ENCODE data around the gene FAM20A.
"Not testable (repeated sequence)": the region's sequence is repeated elsewhere in the genome, so short reads cannot be mapped to it uniquely, and the experiment has no call there.

FAM20A gene

DNA sequence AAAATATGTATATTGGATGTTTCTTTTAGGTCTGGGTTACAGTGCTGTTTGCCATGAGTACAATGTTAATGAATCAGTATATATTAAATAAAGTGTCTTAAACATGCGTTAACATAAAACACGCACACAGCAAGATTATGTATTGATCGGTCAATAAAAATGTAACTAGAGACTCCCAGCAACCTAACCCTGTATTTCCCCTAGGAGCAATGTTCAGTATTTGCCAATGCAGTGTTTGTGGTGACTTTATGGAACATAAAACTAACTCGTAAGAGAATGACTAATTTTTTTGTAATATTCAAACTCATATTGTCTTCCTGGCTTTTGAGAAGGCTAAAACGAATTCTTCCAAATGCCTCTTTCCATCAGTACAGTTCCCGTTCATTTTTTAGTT lies 66.5 kb downstream of the FAM20A start:
- H3K4me3 Mint-ChIP-seq: no peak overlapping the region
- H3K9me3 Mint-ChIP-seq: no peaks in the 10 kb centered on the region
- DNase-seq (no peak), ATAC-seq (no peak)
- no peak overlapping the region for H3K27ac Mint-ChIP-seq
- no peaks in the 10 kb centered on the region for H3K27me3 Mint-ChIP-seq
- H3K4me1 Mint-ChIP-seq: peaks cover 6% of the 10 kb centered on the region

- DNase-seq (no peak), ATAC-seq (no peak)
- peak overlapping the region in 1 of 2 donors; percentile 55 for H3K27ac Mint-ChIP-seq
- H3K9me3 Mint-ChIP-seq: no peaks in the 10 kb centered on the region
- peaks cover 6% of the 10 kb centered on the region for H3K4me1 Mint-ChIP-seq
- H3K27me3 Mint-ChIP-seq: no peaks in the 10 kb centered on the region
- H3K4me3 Mint-ChIP-seq: no peak overlapping the region
Measured at GRCh38 chr17:68533887-68534694, 67.1 kb downstream of the FAM20A start.

- DNase-seq (no peak), ATAC-seq (no peak)
- Mint-ChIP-seq H3K27ac (no peak overlapping the region), H3K4me3 (no peak overlapping the region), H3K4me1 (peaks cover 6% of the 10 kb centered on the region), H3K9me3 (no peaks in the 10 kb centered on the region), H3K27me3 (no peaks in the 10 kb centered on the region)
Measured at GRCh38 chr17:68532826-68533225, 68.3 kb downstream of the FAM20A start.

GRCh38 chr17:68531252-68531651 lies 69.9 kb downstream of the FAM20A start:
- no peak for DNase-seq
- Mint-ChIP-seq H3K4me1 (peaks cover 6% of the 10 kb centered on the region), H3K9me3 (no peaks in the 10 kb centered on the region), H3K4me3 (no peak overlapping the region), H3K27ac (peak overlapping the region in 1 of 2 donors; percentile 67), H3K27me3 (no peaks in the 10 kb centered on the region)
- ATAC-seq: no peak

DNA sequence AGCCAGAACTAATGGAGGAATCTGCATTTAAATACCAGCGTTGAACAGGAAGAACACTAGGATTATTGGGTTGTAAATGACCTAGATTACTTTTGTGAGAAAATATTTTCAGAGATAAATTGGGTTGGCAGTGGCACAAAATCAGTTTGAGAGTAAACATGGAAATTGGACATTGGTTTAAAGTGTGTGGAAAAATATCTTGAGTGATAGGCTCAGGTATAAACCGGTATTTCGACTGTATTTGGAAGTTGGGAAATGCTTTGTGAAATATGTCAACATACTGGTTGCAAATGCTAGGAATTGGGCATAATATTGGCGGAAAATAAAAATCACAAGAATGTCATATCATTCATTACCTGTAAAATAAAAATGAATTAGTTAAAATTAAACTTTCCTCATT lies 73.9 kb downstream of the FAM20A start:
- no peaks in the 10 kb centered on the region for H3K27me3 Mint-ChIP-seq
- no peak for DNase-seq

GRCh38 chr17:68526548-68526947 lies 74.6 kb downstream of the FAM20A start:
- no peak for DNase-seq
- Mint-ChIP-seq H3K27ac (peak overlapping the region; percentile 23 to 84), H3K4me3 (no peak overlapping the region), H3K27me3 (no peaks in the 10 kb centered on the region), H3K9me3 (no peaks in the 10 kb centered on the region), H3K4me1 (peaks cover 9% of the 10 kb centered on the region)
- ATAC-seq: no peak

More for the DNA sequence above, 73.9 kb downstream of the FAM20A start:
- Mint-ChIP-seq H3K4me3 (no peak overlapping the region), H3K9me3 (no peaks in the 10 kb centered on the region), H3K4me1 (peaks cover 7% of the 10 kb centered on the region), H3K27ac (no peak overlapping the region)
- no peak for ATAC-seq

- no peak for ATAC-seq
- DNase-seq: no peak
- no peaks in the 10 kb centered on the region for H3K27me3 Mint-ChIP-seq
- H3K9me3 Mint-ChIP-seq: peaks cover 0 to 2% of the 10 kb centered on the region in 2 donors
- H3K27ac Mint-ChIP-seq: no peak overlapping the region
- H3K4me1 Mint-ChIP-seq: peaks cover 22% of the 10 kb centered on the region
- H3K4me3 Mint-ChIP-seq: no peak overlapping the region
Measured at GRCh38 chr17:68522266-68522665, 78.9 kb downstream of the FAM20A start.

DNA sequence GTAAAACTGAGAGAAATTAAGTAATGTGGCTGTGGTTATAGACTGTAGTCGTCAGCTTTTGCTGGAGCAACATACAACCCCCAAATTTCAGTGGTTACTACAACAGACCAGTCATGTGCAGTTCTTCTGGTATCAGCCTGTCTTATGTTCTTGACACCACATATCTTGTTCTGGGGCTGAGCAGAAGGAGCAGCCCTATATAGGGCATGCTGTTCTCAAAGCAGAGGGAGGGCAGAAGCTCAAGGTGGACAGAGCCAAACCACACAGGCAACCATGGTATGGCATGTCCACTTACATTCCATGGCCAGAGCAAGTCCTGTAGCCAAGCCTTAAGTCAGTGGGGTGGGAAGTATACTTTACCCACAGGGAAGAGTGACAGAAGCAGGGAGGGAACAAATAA lies 81.3 kb downstream of the FAM20A start:
- ATAC-seq: no peak
- peaks cover 0 to 5% of the 10 kb centered on the region in 2 donors for H3K9me3 Mint-ChIP-seq
- H3K27ac Mint-ChIP-seq: no peak overlapping the region
- no peak overlapping the region for H3K4me3 Mint-ChIP-seq
- H3K27me3 Mint-ChIP-seq: no peaks in the 10 kb centered on the region
- no peak for DNase-seq
- H3K4me1 Mint-ChIP-seq: peaks cover 37% of the 10 kb centered on the region

DNA sequence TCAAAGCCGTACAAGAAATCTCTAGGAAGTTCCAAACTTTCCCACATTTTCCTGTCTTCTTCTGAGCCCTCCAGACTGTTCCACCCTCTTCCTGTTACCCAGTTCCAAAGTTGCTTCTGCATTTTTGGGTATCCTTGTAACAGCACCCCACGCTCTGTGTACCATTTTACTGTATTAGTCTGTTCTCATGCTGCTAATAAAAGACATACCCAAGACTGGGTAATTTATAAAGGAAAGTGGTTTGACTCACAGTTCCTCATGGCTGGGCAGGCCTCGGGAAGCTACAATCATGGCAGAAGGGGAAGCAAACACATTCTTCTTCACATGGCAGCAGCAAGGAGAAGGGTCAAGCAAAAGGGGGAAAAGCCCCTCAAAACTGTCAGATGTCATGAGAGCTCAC lies 82.1 kb downstream of the FAM20A start:
- not testable (repeated sequence) for DNase-seq, H3K27ac Mint-ChIP-seq, H3K4me3 Mint-ChIP-seq, ATAC-seq, H3K27me3 Mint-ChIP-seq, H3K9me3 Mint-ChIP-seq
- H3K4me1 Mint-ChIP-seq: peaks cover 46% of the 10 kb centered on the region

GRCh38 chr17:68518063-68518815 lies 82.9 kb downstream of the FAM20A start:
- no peaks in the 10 kb centered on the region for H3K27me3 Mint-ChIP-seq
- H3K9me3 Mint-ChIP-seq: peaks cover 0 to 5% of the 10 kb centered on the region in 2 donors
- DNase-seq: no peak
- no peak overlapping the region for H3K4me3 Mint-ChIP-seq
- ATAC-seq: no peak
- no peak overlapping the region for H3K27ac Mint-ChIP-seq
- peaks cover 54% of the 10 kb centered on the region for H3K4me1 Mint-ChIP-seq

GRCh38 chr17:68517605-68518004 lies 83.6 kb downstream of the FAM20A start:
- ATAC-seq, H3K4me3 Mint-ChIP-seq, H3K9me3 Mint-ChIP-seq, DNase-seq, H3K27me3 Mint-ChIP-seq, H3K27ac Mint-ChIP-seq: not testable (repeated sequence)
- peaks cover 50% of the 10 kb centered on the region for H3K4me1 Mint-ChIP-seq

GRCh38 chr17:68516732-68517131 lies 84.4 kb downstream of the FAM20A start:
- no peak for ATAC-seq
- Mint-ChIP-seq H3K27ac (peak overlapping the region in 1 of 2 donors; percentile 28), H3K9me3 (peaks cover 0 to 5% of the 10 kb centered on the region in 2 donors), H3K4me3 (no peak overlapping the region), H3K27me3 (no peaks in the 10 kb centered on the region), H3K4me1 (peaks cover 45% of the 10 kb centered on the region)
- no peak for DNase-seq

- Mint-ChIP-seq H3K4me3 (peak overlapping the region; percentile 91 to 99), H3K9me3 (peaks cover 0 to 5% of the 10 kb centered on the region in 2 donors), H3K27me3 (no peaks in the 10 kb centered on the region), H3K4me1 (peaks cover 56% of the 10 kb centered on the region), H3K27ac (no peak overlapping the region)
- no peak for DNase-seq
- no peak for ATAC-seq
Measured at GRCh38 chr17:68514831-68515635, 86.1 kb downstream of the FAM20A start.

DNA sequence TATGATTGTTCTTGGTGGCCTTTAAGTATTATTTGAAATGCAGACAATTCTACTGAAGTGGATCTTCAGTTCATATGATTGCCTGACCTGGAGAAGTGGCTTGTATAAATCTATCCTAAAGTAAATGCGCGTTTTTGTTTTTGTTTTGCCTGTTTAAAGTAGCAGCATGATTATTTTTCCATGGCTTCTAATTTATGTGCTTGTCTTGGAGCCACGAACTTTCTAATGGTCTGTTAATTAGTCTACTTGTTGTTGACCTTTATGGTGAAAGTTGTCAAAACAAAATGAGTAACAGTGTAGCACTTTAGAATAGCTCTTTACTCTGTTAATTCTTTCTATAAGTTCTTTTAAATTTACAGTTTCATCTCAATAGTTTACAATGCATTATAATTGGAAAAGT lies 87.2 kb downstream of the FAM20A start:
- Mint-ChIP-seq H3K4me3 (peak overlapping the region; percentile 91 to 99), H3K27ac (peak overlapping the region in 1 of 2 donors; percentile 100), H3K4me1 (peaks cover 56% of the 10 kb centered on the region), H3K27me3 (no peaks in the 10 kb centered on the region), H3K9me3 (peaks cover 0 to 5% of the 10 kb centered on the region in 2 donors)
- ATAC-seq: no peak
- DNase-seq: no peak

DNA sequence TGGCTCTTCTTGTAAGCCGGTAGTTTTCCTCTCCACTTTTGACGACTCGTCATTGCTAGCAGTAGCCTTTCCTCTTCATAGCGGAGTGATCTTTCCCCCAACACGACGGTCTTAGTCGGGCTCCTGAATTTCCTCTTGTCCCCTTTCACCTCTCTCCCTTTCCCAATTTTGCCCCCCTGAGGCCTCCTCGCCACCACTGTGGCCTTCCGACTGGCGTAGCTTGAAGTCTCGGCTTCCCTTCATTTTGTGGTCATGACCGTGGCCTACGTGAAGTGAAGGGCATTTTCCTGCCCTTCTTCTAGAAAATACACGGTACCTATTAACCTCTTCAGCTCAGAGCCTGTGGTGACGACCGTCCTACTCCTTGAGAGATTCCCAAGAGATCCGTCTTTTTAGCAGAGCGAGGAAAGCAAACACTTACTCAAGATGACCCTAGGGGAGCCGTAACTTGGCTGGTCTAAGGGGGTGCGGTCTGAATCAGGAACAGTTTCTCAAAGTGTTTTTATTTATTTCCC lies 88.2 kb downstream of the FAM20A start:
- Mint-ChIP-seq H3K4me3 (peak overlapping the region; percentile 91 to 99), H3K27ac (peak overlapping the region; percentile 99 to 100), H3K9me3 (peaks cover 0 to 5% of the 10 kb centered on the region in 2 donors), H3K27me3 (no peaks in the 10 kb centered on the region), H3K4me1 (peaks cover 56% of the 10 kb centered on the region)
- ATAC-seq (no peak), DNase-seq (peak in 1 of 2 donors; percentile 24)

All from stimulated activated naive CD8-positive, alpha-beta T cell treated with anti-CD3 and anti-CD28 coated beads, Interleukin-15, amount 100 ng/mL, for 72 hours (primary cell).